Muscle of leg (tissue), 11 donors: Measurements from ENCODE around the gene IFT80. TPM values are rescaled to one million over a fixed set of nuclear protein-coding genes. Genes with fewer than 3 reads are reported as not detected.

Experiments used
- DNase-seq: peaks from one replicate; pipeline ENCODE4 v3.0.0; 2013
- H3K27ac ChIP-seq: one replicate; pipeline ENCODE4 v1.5.1; 2013; ENCODE audit warnings: mild to moderate bottlenecking, low read length, control low read depth
- H3K27me3 ChIP-seq: one replicate; pipeline ENCODE4 v1.6.1; 2013; ENCODE audit warnings: low read length; ENCODE audit not compliant: control insufficient read depth, insufficient read depth
- H3K36me3 ChIP-seq: one replicate; pipeline ENCODE4 v1.6.1; 2013; ENCODE audit warnings: low read length; ENCODE audit not compliant: control insufficient read depth, insufficient read depth
- H3K4me1 ChIP-seq: one replicate; pipeline ENCODE4 v1.6.1; 2013; ENCODE audit warnings: low read length; ENCODE audit not compliant: control insufficient read depth, insufficient read depth
- H3K4me3 ChIP-seq: one replicate; pipeline ENCODE4 v1.5.1; 2013; ENCODE audit warnings: low read length, control low read depth
- H3K9me3 ChIP-seq: replicated peaks from 2 replicates; pipeline ENCODE4 v1.6.1; 2013; ENCODE audit warnings: low read depth, low read length; ENCODE audit not compliant: control insufficient read depth
- WGBS: methylation state at CpG from one replicate; pipeline ENCODE4 v1.1.5; 2013; ENCODE audit warnings: missing lambda C conversion rate; ENCODE audit not compliant: insufficient coverage; 5-methylcytosine and 5-hydroxymethylcytosine counted together
- polyA plus RNA-seq, 8 donors: library from polyadenylated mRNA; unstranded; fragments of 120-200 nt; gene quantifications; one replicate each; pipeline versions ENCODE4 v1.2.1 to v1.2.3, GENCODE V29; 2013; ENCODE audit warnings: inconsistent platforms in 1 of 8, low replicate concordance in 1 of 8; ENCODE audit not compliant: insufficient read length in 8 of 8, insufficient read depth in 1 of 8
- total RNA-seq: library from RNA; stranded (reverse); fragments of 120-200 nt; gene quantifications from one replicate; pipeline ENCODE4 v1.2.4, GENCODE V29; 2013

Gene IFT80
- total and polyA plus RNA-seq, 9 donors = 17.6 to 30.9 (median 24.6) TPM

DNA sequence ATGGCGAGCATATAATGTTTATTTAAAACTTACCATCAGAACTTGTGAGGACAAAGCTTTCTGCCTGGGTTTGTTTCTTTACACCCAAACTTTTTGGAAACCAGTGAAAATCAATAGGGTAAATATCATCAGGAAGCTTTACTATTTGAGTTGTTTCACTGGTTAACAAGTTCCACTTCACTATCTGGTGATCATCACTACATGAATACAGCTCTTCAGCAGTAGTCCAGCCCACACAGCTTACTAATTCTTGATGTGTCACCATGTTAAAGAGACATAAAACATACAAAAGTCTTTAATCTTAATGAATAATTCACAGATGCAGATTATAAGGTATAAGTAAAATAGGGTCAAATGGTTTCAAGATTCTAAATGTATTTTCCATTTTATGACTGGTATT is 17.6 kb downstream of the IFT80 start:
- Histone ChIP-seq H3K36me3 (peaks cover 3% of the 10 kb centered on the region), H3K27ac (no peak overlapping the region), H3K4me3 (no peak overlapping the region), H3K4me1 (no peaks in the 10 kb centered on the region), H3K27me3 (no peaks in the 10 kb centered on the region), H3K9me3 (no peaks in the 10 kb centered on the region)
- no peak for DNase-seq
- no CpG with 5 or more reads among the region's 1 CpG for WGBS

DNA sequence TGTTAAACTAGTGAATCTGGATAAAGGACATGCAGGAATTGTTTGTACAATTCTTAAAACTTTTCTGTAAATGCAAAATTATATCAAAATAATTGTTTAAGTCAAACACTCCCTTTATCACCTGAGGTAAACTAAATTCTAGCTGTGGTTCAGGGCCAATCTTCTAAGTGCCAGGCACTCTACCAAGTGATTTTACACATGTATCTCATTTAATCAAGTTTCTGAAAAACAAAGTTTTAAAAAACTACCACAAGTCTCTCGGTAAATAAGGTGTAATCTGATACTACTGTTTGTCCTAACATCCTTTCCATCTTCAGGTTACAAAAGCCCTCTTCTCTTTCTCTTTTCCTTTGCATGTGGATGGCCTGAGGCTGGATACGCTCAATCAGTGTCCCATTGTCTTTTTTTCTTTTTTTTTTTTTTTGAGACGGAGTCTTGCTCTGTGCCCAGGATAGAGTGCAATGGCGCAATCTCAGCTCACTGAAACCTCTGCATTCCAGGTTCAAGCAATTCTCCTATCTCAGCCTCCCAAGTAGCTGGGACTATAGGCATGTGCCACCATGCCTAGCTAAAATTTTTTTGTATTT is 19.3 kb downstream of the IFT80 start:
- H3K9me3 ChIP-seq = no peaks in the 10 kb centered on the region
- H3K4me3 ChIP-seq = no peak overlapping the region
- H3K27me3 ChIP-seq = no peaks in the 10 kb centered on the region
- 93% methylated on average over 2 of the region's 4 CpGs for WGBS
- no peak overlapping the region for H3K27ac ChIP-seq
- H3K36me3 ChIP-seq = peaks cover 3% of the 10 kb centered on the region
- no peaks in the 10 kb centered on the region for H3K4me1 ChIP-seq
- DNase-seq = no peak

DNA sequence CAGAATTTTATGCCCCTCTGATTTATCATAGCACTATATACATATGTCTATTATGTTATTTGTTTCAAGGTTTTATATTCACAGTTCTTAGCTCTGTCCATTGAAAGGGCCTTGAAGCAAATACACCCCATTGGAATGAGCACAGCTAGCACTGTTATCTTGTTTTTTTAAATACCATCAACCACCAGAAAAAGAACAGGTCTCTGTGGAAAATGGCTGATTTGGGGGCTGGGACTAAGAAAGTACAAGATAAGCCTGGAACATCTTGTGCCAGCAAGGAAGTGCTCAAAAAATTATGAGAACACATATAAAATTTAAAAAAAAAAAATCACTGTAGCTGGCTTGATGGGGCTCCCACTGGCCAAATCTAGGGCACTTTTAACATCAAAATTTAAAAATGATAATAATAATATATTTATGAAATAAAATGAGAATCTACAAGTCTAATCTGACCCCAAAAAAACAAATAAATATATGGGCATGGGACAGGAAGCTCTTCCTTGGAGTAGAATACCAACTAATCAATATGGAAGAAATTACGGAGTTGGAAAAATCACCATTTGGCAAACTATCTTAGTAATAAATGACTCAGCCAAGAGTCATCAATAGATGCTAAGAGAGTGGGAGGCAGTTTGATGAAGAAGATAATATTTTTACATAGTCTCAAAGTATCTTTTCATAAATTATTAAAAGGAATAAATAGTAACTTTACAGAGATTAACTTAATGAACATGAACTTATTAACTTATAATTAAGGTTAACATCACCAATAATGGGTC is 20.5 kb downstream of the IFT80 start:
- no peak overlapping the region for H3K27ac ChIP-seq
- no CpG with 5 or more reads among the region's 1 CpG for whole genome bisulfite sequencing
- DNase-seq = no peak
- no peaks in the 10 kb centered on the region for H3K9me3 ChIP-seq
- no peaks in the 10 kb centered on the region for H3K27me3 ChIP-seq
- H3K4me1 ChIP-seq = no peaks in the 10 kb centered on the region
- H3K4me3 ChIP-seq = no peak overlapping the region
- peaks cover 3% of the 10 kb centered on the region for H3K36me3 ChIP-seq

DNA sequence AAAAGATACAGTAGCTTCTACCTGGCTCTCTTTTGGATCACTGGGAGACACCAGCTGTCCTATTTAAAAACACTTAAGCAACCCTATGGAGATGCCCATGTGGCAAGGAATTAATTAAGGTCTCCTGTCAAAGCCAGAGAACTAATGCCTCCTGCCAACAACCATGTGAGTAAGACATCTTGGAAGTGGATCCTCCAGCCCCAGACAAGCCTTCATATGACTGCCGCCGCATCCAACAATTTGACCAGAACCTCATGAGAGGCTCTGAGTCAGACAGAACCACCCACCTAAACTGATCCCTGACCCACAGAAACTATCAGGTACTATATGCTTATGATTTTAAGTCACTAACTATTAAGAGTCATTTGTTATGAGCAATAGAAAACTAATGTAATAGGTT is 22.3 kb downstream of the IFT80 start:
- no peaks in the 10 kb centered on the region for H3K9me3 ChIP-seq
- WGBS = no CpG with 5 or more reads among the region's 2 CpGs
- H3K27ac ChIP-seq = no peak overlapping the region
- H3K27me3 ChIP-seq = no peaks in the 10 kb centered on the region
- no peak for DNase-seq
- H3K4me1 ChIP-seq = no peaks in the 10 kb centered on the region
- H3K4me3 ChIP-seq = no peak overlapping the region
- H3K36me3 ChIP-seq = peaks cover 3% of the 10 kb centered on the region

DNA sequence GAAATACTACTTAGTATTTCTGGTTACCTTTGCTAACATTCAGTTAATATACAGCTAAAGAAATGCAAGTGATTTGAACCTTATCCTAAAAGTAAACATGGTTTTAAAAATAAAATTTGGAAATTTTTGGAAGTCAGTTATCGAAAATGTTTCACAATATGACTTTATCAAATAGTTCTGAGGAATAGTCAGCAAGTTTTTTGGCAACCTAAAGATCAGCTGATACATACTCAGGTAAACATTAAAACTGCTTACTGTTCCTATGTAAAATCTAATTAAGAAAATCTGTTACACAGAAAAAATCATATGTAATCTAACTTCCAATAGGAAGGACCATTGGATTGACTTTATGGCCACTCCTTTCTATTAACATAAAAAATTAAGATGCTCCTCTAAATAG is 24.1 kb downstream of the IFT80 start:
- no CpG with 5 or more reads among the region's 1 CpG for WGBS
- Histone ChIP-seq H3K4me3 (no peak overlapping the region), H3K36me3 (peaks cover 8% of the 10 kb centered on the region), H3K27ac (no peak overlapping the region), H3K27me3 (no peaks in the 10 kb centered on the region), H3K9me3 (no peaks in the 10 kb centered on the region), H3K4me1 (no peaks in the 10 kb centered on the region)
- DNase-seq = no peak

DNA sequence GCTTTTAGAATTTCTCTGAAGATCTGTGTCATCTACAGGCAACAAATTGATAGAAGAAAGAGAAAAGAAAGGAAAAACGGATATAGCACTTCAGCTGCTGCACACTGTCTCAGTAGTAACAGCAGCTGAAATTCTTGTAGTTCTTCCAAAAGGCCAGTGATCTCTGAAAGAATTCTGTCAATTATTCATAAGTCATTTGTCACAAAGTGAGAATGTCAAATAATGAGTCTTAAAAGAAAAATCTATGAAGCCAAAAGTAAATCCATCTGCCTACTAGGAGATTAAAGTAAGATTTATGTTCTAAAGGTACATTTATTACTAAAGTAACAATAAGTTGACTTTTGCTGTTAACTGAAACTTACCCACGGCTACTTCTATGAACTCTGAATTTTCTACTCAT is 24.6 kb downstream of the IFT80 start:
- Histone ChIP-seq H3K36me3 (peaks cover 8% of the 10 kb centered on the region), H3K27ac (no peak overlapping the region)
- WGBS = no CpG with 5 or more reads among the region's 2 CpGs

DNA sequence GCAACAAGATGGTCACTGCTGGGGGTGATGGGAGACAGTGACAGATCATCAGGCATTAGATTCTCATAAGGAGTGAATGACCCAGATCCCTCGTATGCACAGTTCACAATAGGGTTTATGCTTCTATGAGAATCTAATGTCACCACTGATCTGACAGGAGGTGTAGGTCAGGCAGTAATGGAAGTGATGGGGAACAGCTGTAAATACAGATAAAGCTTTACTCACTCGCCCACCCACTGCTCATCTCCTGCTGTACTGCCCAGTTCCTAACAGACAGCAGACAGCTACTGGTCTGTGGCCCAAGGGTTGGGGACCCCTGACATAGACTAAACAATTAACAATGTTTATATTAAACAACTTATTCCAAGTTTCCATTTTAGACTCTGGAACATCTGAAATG is 25.4 kb downstream of the IFT80 start:
- H3K4me3 ChIP-seq = no peak overlapping the region
- 90% methylated on average over 1 of the region's 2 CpGs for WGBS
- H3K4me1 ChIP-seq = no peaks in the 10 kb centered on the region
- no peaks in the 10 kb centered on the region for H3K9me3 ChIP-seq
- H3K36me3 ChIP-seq = peaks cover 8% of the 10 kb centered on the region
- no peak overlapping the region for H3K27ac ChIP-seq
- DNase-seq = no peak
- no peaks in the 10 kb centered on the region for H3K27me3 ChIP-seq

More for the DNA sequence above, 24.6 kb downstream of the IFT80 start:
- no peak for DNase-seq
- no peaks in the 10 kb centered on the region for H3K27me3 ChIP-seq
- no peak overlapping the region for H3K4me3 ChIP-seq
- H3K9me3 ChIP-seq = no peaks in the 10 kb centered on the region
- no peaks in the 10 kb centered on the region for H3K4me1 ChIP-seq

DNA sequence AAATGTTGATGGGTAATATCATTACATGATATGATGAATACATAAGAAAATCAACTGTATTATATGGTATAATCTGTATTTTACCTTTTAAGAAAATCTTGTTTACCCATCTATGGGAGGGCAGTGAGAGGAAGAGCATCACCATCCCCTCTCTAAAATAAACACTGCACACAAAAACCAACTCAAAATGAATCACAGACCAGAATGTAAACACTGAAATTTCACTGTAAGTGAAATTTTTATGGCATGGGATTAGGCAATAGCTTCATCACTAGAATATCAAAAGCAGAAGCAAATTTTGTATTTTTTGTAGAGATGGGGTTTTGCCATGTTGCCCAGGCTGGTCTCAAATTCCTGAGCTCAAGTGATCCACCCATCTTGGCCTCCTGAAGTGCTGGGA is 26.2 kb downstream of the IFT80 start:
- H3K36me3 ChIP-seq = peaks cover 8% of the 10 kb centered on the region
- no peak overlapping the region for H3K27ac ChIP-seq
- H3K9me3 ChIP-seq = no peaks in the 10 kb centered on the region
- DNase-seq = no peak
- no peaks in the 10 kb centered on the region for H3K27me3 ChIP-seq
- H3K4me3 ChIP-seq = no peak overlapping the region
- H3K4me1 ChIP-seq = no peaks in the 10 kb centered on the region

DNA sequence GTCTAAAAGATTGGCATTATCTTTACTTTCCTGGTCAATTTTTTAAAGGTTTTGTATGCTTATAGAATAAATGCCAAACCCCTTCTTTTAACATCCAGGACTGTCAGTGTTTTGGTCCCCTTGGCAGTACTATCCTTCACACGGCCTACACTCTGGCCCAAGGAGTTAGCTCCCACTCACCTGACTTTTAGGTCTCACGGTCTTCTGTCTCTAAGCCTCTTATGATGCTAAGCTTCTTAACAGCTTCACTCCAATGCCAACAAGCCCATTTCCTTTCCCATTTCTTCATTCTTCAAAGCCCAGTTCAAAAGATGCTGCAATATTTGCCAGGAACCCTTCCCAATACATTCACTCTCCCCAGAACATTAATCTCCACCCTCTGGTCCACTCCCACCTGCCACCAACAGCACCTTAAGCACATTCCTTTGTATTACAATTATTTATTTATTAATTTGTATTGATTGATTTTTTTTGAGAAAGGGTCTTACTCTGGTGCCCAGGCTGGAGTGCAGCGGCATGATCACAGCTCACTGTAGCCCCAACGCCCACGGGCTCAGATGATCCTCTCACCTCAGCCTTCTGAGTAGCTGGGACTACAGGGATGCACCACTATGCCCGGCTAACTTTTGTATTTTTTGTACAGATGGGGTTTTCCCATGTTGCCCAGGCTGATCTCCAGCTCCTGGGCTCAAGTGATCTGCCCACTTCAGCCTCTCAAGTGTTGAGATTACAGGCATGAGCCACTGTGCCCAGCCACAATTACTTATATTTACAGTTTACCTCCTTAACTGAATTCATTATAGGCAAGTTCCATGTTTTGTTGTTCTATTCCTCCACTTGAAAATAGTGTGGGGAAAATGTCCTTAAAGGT is 27.8 kb downstream of the IFT80 start:
- H3K27ac ChIP-seq = no peak overlapping the region
- no peak overlapping the region for H3K4me3 ChIP-seq
- no peaks in the 10 kb centered on the region for H3K9me3 ChIP-seq
- peaks cover 6% of the 10 kb centered on the region for H3K36me3 ChIP-seq
- H3K4me1 ChIP-seq = no peaks in the 10 kb centered on the region
- no peak for DNase-seq
- no peaks in the 10 kb centered on the region for H3K27me3 ChIP-seq
- 87% methylated on average over 2 of the region's 6 CpGs for WGBS

DNA sequence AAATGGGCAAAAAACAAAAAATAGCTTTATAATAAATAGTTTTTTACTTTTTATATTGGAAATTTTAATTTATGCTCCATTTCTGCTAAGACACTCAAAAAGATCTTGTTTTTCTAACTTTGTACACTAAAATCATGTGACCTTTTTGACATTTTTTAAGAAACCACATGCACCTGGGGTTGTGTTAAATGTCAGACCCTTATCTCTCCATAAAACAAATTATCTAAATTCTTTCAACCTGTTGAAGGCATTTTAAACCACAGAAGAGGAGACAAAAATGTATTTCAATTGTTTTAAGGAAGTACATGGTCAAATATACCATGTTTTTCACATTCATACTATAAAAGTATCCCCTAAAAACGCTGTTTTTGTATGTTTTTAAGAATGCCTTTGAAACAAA is 29.2 kb downstream of the IFT80 start:
- H3K9me3 ChIP-seq = no peaks in the 10 kb centered on the region
- no peak for DNase-seq
- peaks cover 8% of the 10 kb centered on the region for H3K36me3 ChIP-seq
- no peak overlapping the region for H3K27ac ChIP-seq
- no peak overlapping the region for H3K4me3 ChIP-seq
- H3K4me1 ChIP-seq = no peaks in the 10 kb centered on the region
- no peaks in the 10 kb centered on the region for H3K27me3 ChIP-seq
- WGBS = no CpG with 5 or more reads among the region's 1 CpG
